ENCODE results near the gene ABCG1.

The ABCG1 gene

DNA sequence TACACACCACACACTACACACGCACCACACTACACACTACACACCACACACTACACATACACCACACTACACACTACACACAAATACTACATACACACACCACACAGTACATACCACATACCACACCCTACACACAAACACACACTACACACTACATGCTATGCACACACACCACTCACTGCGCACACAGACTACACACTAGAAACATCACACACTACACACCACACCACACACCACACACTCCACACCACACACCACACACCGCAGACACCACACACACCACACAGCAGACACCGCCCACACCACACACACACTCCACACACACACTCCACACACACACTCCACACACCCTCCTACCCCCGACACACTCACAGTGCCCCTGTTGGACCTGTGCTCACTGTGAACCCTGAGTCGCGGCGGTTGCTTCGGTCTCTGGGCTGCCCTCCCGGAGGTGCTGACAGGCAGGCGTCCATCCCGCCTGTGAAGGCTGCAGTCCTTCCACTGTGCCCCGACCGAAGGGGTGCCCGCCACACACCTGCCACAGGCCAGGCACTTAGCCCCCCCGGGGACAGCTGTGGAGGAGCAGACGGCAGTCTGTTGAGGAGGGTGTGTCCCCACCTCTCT lies 74.8 kb downstream of the ABCG1 start:
- TF ChIP-seq CTCF (IDR thresholded peaks at IDR 0.05; ENCODE audit: low read depth, low read length) = no peak
- Histone ChIP-seq H3K4me3 (ENCODE audit: low read depth, low read length) (no peak overlapping the region), H3K27me3 (no peaks in the 10 kb centered on the region), H3K36me3 (peaks cover 4% of the 10 kb centered on the region), H3K9me3 (no peaks in the 10 kb centered on the region; the same call in 1 of the 2 replicates), H3K4me1 (no peaks in the 10 kb centered on the region)
- no peak for DNase-seq

- no peak for TF ChIP-seq CTCF (IDR thresholded peaks at IDR 0.05; ENCODE audit: low read depth, low read length)
- Histone ChIP-seq H3K4me3 (ENCODE audit: low read depth, low read length) (no peak overlapping the region), H3K27me3 (no peaks in the 10 kb centered on the region), H3K4me1 (no peaks in the 10 kb centered on the region), H3K36me3 (peaks cover 4% of the 10 kb centered on the region; the same call in 1 of the 2 replicates), H3K9me3 (no peaks in the 10 kb centered on the region)
- DNase-seq = no peak
Measured at GRCh38 chr21:42294273-42294880, 75.4 kb downstream of the ABCG1 start.

DNA sequence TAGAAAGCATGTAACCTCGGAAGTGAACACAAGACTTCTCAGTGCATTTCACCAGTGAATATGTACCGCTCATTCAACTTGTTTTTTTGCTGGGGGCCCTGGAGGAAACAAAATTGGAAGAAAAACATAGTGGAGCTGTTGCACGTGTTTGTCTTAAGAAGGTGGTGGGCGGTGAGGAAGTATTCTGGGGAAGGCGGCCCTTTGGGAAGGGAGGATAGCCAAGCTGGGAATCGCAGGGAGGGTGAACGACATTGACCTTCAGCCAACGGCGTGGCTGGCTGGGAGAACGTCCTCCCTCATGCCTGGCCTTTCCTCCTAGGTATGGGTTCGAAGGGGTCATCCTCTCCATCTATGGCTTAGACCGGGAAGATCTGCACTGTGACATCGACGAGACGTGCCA lies 76.9 kb downstream of the ABCG1 start:
- H3K9me3 ChIP-seq = no peaks in the 10 kb centered on the region
- TF ChIP-seq CTCF (IDR thresholded peaks at IDR 0.05; ENCODE audit: low read depth, low read length) = no peak
- peaks cover under 1% of the 10 kb centered on the region; the same call in 1 of the 2 replicates for H3K36me3 ChIP-seq
- H3K4me3 ChIP-seq (ENCODE audit: low read depth, low read length) = no peak overlapping the region
- no peak for DNase-seq
- H3K4me1 ChIP-seq = no peaks in the 10 kb centered on the region
- H3K27me3 ChIP-seq = no peaks in the 10 kb centered on the region

GRCh38 chr21:42296501-42296900 lies 77.6 kb downstream of the ABCG1 start:
- no peak for TF ChIP-seq CTCF (IDR thresholded peaks at IDR 0.05; ENCODE audit: low read depth, low read length)
- Histone ChIP-seq H3K36me3 (no peaks in the 10 kb centered on the region), H3K4me1 (no peaks in the 10 kb centered on the region), H3K9me3 (no peaks in the 10 kb centered on the region), H3K27me3 (no peaks in the 10 kb centered on the region), H3K4me3 (ENCODE audit: low read depth, low read length) (no peak overlapping the region)
- no peak for DNase-seq

- Histone ChIP-seq H3K9me3 (no peaks in the 10 kb centered on the region), H3K27me3 (no peaks in the 10 kb centered on the region), H3K4me1 (no peaks in the 10 kb centered on the region; the same call in 1 of the 2 replicates), H3K4me3 (ENCODE audit: low read depth, low read length) (no peak overlapping the region), H3K36me3 (no peaks in the 10 kb centered on the region)
- no peak for TF ChIP-seq CTCF (IDR thresholded peaks at IDR 0.05; ENCODE audit: low read depth, low read length)
- DNase-seq = no peak
Measured at GRCh38 chr21:42297377-42297776, 78.4 kb downstream of the ABCG1 start.

- no peaks in the 10 kb centered on the region for H3K27me3 ChIP-seq
- H3K4me1 ChIP-seq = no peaks in the 10 kb centered on the region; the same call in 1 of the 2 replicates
- H3K4me3 ChIP-seq (ENCODE audit: low read depth, low read length) = no peak overlapping the region
- no peaks in the 10 kb centered on the region for H3K36me3 ChIP-seq
- TF ChIP-seq CTCF (IDR thresholded peaks at IDR 0.05; ENCODE audit: low read depth, low read length) = no peak
- DNase-seq = no peak
- H3K9me3 ChIP-seq = no peaks in the 10 kb centered on the region
Measured at GRCh38 chr21:42298237-42298636, 79.3 kb downstream of the ABCG1 start.

All from BE2C (cell line).